Measurements from ENCODE around the gene WSB1. TPM values are rescaled to one million over a fixed set of nuclear protein-coding genes. Genes with fewer than 3 reads are reported as not detected.
"Not testable (repeated sequence)": the region's sequence is repeated elsewhere in the genome, so short reads cannot be mapped to it uniquely, and the experiment has no call there.

The WSB1 gene
- total RNA-seq, 1 donor from 2014 or later = 125 TPM

- Mint-ChIP-seq H3K4me1 (peaks cover 2% of the 10 kb centered on the region), H3K27me3 (peaks cover 1% of the 10 kb centered on the region), H3K27ac (no peak overlapping the region), H3K9me3 (no peaks in the 10 kb centered on the region), H3K4me3 (no peak overlapping the region), H3K36me3 (ENCODE audit: low read depth) (no peaks in the 10 kb centered on the region)
- no peak for ATAC-seq (ENCODE audit: low read depth)
- TF ChIP-seq CTCF (IDR thresholded peaks at IDR 0.05) = no peak
- CTCF ChIA-PET = interaction anchor here (1.9 kb wide), 1 partner anchor 32 kb away, joined by 5 read pairs; no protein-coding TSS in a partner anchor
- intact Hi-C loops (cut with micrococcal nuclease) = no loop called here
- no peak for DNase-seq
- POLR2A ChIA-PET = no interaction called here
Observed at GRCh38 chr17:27268394-27269085, 25.4 kb upstream of the WSB1 start.

- Mint-ChIP-seq H3K36me3 (ENCODE audit: low read depth) (no peaks in the 10 kb centered on the region), H3K9me3 (no peaks in the 10 kb centered on the region), H3K27me3 (peaks cover 1% of the 10 kb centered on the region), H3K4me3 (no peak overlapping the region), H3K4me1 (peaks cover 2% of the 10 kb centered on the region), H3K27ac (no peak overlapping the region)
- ATAC-seq (ENCODE audit: low read depth) (no peak), DNase-seq (no peak)
- no peak for TF ChIP-seq CTCF (IDR thresholded peaks at IDR 0.05)
- intact Hi-C loops (cut with micrococcal nuclease) = no loop called here
- POLR2A ChIA-PET = no interaction called here
- CTCF ChIA-PET = interaction anchor here (1.9 kb wide), 1 partner anchor 33 kb away, joined by 5 read pairs; no protein-coding TSS in a partner anchor
Observed at GRCh38 chr17:27269201-27269600, 24.7 kb upstream of the WSB1 start.

GRCh38 chr17:27269974-27270373, 23.9 kb upstream of the WSB1 start:
- CTCF ChIA-PET = no interaction called here
- H3K27me3 Mint-ChIP-seq = peaks cover 1% of the 10 kb centered on the region
- no peaks in the 10 kb centered on the region for H3K9me3 Mint-ChIP-seq

GRCh38 chr17:27276653-27277156, 17.2 kb upstream of the WSB1 start:
- DNase-seq = no peak
- Mint-ChIP-seq H3K4me1 (peaks cover 19% of the 10 kb centered on the region), H3K36me3 (ENCODE audit: low read depth) (no peaks in the 10 kb centered on the region), H3K4me3 (no peak overlapping the region), H3K27me3 (no peaks in the 10 kb centered on the region), H3K27ac (no peak overlapping the region), H3K9me3 (no peaks in the 10 kb centered on the region)
- intact Hi-C loops (cut with micrococcal nuclease) = no loop called here
- ATAC-seq (ENCODE audit: low read depth) = no peak
- TF ChIP-seq CTCF (IDR thresholded peaks at IDR 0.05) = no peak
- CTCF ChIA-PET = no interaction called here
- POLR2A ChIA-PET = interaction anchor here (2.5 kb wide), 1 partner anchor 18 kb away, joined by 15 read pairs; the partner anchor contains the start of gene WSB1

More at GRCh38 chr17:27269974-27270373, 23.9 kb upstream of the WSB1 start:
- POLR2A ChIA-PET = no interaction called here
- ATAC-seq (ENCODE audit: low read depth) (no peak), DNase-seq (no peak)
- H3K27ac Mint-ChIP-seq = no peak overlapping the region
- H3K4me3 Mint-ChIP-seq = no peak overlapping the region
- H3K4me1 Mint-ChIP-seq = peaks cover 2% of the 10 kb centered on the region
- H3K36me3 Mint-ChIP-seq (ENCODE audit: low read depth) = no peaks in the 10 kb centered on the region
- intact Hi-C loops (cut with micrococcal nuclease) = no loop called here
- TF ChIP-seq CTCF (IDR thresholded peaks at IDR 0.05) = no peak

GRCh38 chr17:27279132-27279531, 14.8 kb upstream of the WSB1 start:
- CTCF ChIA-PET = interaction anchor here (0.6 kb wide), 1 partner anchor 43 kb away, joined by 3 read pairs; no protein-coding TSS in a partner anchor

More at GRCh38 chr17:27279132-27279531, 14.8 kb upstream of the WSB1 start:
- H3K9me3 Mint-ChIP-seq; DNase-seq; intact Hi-C loops (cut with micrococcal nuclease); ATAC-seq (ENCODE audit: low read depth); H3K27me3 Mint-ChIP-seq; H3K4me3 Mint-ChIP-seq; H3K36me3 Mint-ChIP-seq (ENCODE audit: low read depth); H3K27ac Mint-ChIP-seq: not testable (repeated sequence)
- peaks cover 43% of the 10 kb centered on the region for H3K4me1 Mint-ChIP-seq
- POLR2A ChIA-PET = interaction anchor here (2.2 kb wide), 1 partner anchor 15 kb away, joined by 14 read pairs; the partner anchor contains the start of gene WSB1

Measured in activated B cell treated with CpG ODN at 0.5 μM for 24 hours (primary cell).